WERI-Rb-1 (cell line): Measurements from ENCODE around the gene AIRE.

ENCODE experiments used
- DNase-seq: peaks from one replicate; pipeline ENCODE4 v3.0.0-alpha.2; 2020
- H3K27ac ChIP-seq: fragments of 250-450 bp; sonication (Bioruptor Pico); 2 replicates; pipeline ENCODE4 v1.5.1; 2020; ENCODE audit warnings: mild to moderate bottlenecking, moderate library complexity
- H3K27me3 ChIP-seq: fragments of 250-450 bp; sonication (Bioruptor Pico); 2 replicates; pipeline ENCODE4 v1.5.1; 2021; ENCODE audit warnings: mild to moderate bottlenecking, low read depth, moderate library complexity; ENCODE audit not compliant: insufficient read depth, severe bottlenecking
- H3K36me3 ChIP-seq: fragments of 250-450 bp; sonication (Bioruptor Pico); 2 replicates; pipeline ENCODE4 v1.5.1; 2020; ENCODE audit warnings: mild to moderate bottlenecking, moderate library complexity
- H3K4me3 ChIP-seq: 2 replicates; pipeline ENCODE4 v1.5.1; 2011; ENCODE audit warnings: low read depth, mild to moderate bottlenecking, control low read depth, low read length
- H3K9me3 ChIP-seq: fragments of 250-450 bp; sonication (Bioruptor Pico); 2 replicates; pipeline ENCODE4 v1.5.1; 2021; ENCODE audit warnings: mild to moderate bottlenecking, moderate library complexity; ENCODE audit not compliant: severe bottlenecking
- CTCF ChIP-seq: IDR thresholded peaks from 2 replicates; pipeline ENCODE4 v1.5.1; 2011; ENCODE audit warnings: low read depth, mild to moderate bottlenecking, control low read depth, inconsistent platforms, low read length

Gene AIRE

GRCh38 chr21:44299085-44299457 is 13.4 kb downstream of the AIRE start:
- no peaks in the 10 kb centered on the region for H3K36me3 ChIP-seq
- no peaks in the 10 kb centered on the region for H3K27me3 ChIP-seq
- no peak for TF ChIP-seq CTCF
- no peak for DNase-seq
- H3K4me3 ChIP-seq = peak overlapping the region; percentile 78
- H3K27ac ChIP-seq = peak overlapping the region; percentile 83
- H3K9me3 ChIP-seq = no peaks in the 10 kb centered on the region

GRCh38 chr21:44299458-44300261 is 14.0 kb downstream of the AIRE start, which contains the start of gene PFKL:
TSS of gene PFKL (plus strand) at chr21:44300053. CDS start at chr21:44300106, 53 bp downstream.
- no peaks in the 10 kb centered on the region for H3K36me3 ChIP-seq
- H3K9me3 ChIP-seq = no peaks in the 10 kb centered on the region
- peak within 1 kb of the TSS; percentile 83 for H3K27ac ChIP-seq
- H3K27me3 ChIP-seq = no peaks in the 10 kb centered on the region
- no peak for TF ChIP-seq CTCF
- DNase-seq = peak; percentile 69
- peak within 1 kb of the TSS; percentile 78 for H3K4me3 ChIP-seq

- Histone ChIP-seq H3K4me3 (peak overlapping the region; percentile 78), H3K27me3 (no peaks in the 10 kb centered on the region), H3K9me3 (no peaks in the 10 kb centered on the region), H3K36me3 (no peaks in the 10 kb centered on the region; the same call in 1 of the 2 replicates), H3K27ac (peak overlapping the region; percentile 83)
- no peak for TF ChIP-seq CTCF
- DNase-seq = peak; percentile 49
These were observed 14.7 kb downstream of the AIRE start for GRCh38 chr21:44300262-44300959.

- TF ChIP-seq CTCF = 0 out of 2 replicates have a peak, but pooled peaks have one; percentile 0
- Histone ChIP-seq H3K27ac (no peak overlapping the region), H3K27me3 (no peaks in the 10 kb centered on the region), H3K4me3 (peak overlapping the region; percentile 78), H3K36me3 (no peaks in the 10 kb centered on the region; the same call in 1 of the 2 replicates), H3K9me3 (no peaks in the 10 kb centered on the region)
- DNase-seq = no peak
These were observed 15.5 kb downstream of the AIRE start for GRCh38 chr21:44301141-44301540.

- Histone ChIP-seq H3K4me3 (no peak overlapping the region), H3K36me3 (peaks cover 8% of the 10 kb centered on the region; the same call in 1 of the 2 replicates), H3K9me3 (no peaks in the 10 kb centered on the region), H3K27me3 (no peaks in the 10 kb centered on the region), H3K27ac (peak overlapping the region; percentile 84; the same call in 1 of the 2 replicates)
- DNase-seq = no peak
- peak; percentile 37 for TF ChIP-seq CTCF
These were observed 16.3 kb downstream of the AIRE start for GRCh38 chr21:44301961-44302406.
